ENCODE results near the gene ERF. TPM values are rescaled to one million over a fixed set of nuclear protein-coding genes. Genes with fewer than 3 reads are reported as not detected.

ERF gene
- total and polyA plus RNA-seq, 10 of the 15 experiments (the other 5 are each of a cell fraction or from before 2014, with no cell fraction given) = 0.02 to 51.8 (median 14.4) TPM

GRCh38 chr19:42287827-42288107, 32.8 kb upstream of the ERF start:
- in situ Hi-C loops (cut with MboI) = no loop called here
- DNase-seq (ENCODE audit: low read depth, low spot score) = no peak
- ChIA-PET CTCF (interaction anchor here (1.7 kb wide), 1 partner anchor 103 kb away, joined by 4 read pairs; no protein-coding TSS in a partner anchor), RAD21 (ENCODE audit: unreplicated experiment) (no interaction called here), POLR2A (interaction anchor here (0.8 kb wide), 1 partner anchor 9 kb away, joined by 3 read pairs; no protein-coding TSS in a partner anchor), SMC1A (ENCODE audit: uncharacterized antibody, unreplicated experiment) (no interaction called here)
- Histone ChIP-seq H3K27me3 (replicated peaks in 1 of 2; ENCODE audit: control insufficient read depth in 2 of 2, insufficient read depth in 2 of 2, low read length in 1 of 2) (no peaks in the 10 kb centered on the region), H4K20me1 (ENCODE audit: control insufficient read depth, insufficient read depth) (no peaks in the 10 kb centered on the region; the same call in 1 of the 2 replicates), H3K4me1 (ENCODE audit: control insufficient read depth, insufficient read depth, low read length) (peaks cover 22% of the 10 kb centered on the region), H3K4me3 (no peak overlapping the region), H3K36me3 (ENCODE audit: control insufficient read depth in 2 of 2, insufficient read depth in 2 of 2, low read length in 1 of 2) (peaks cover 19 to 31% of the 10 kb centered on the region in 2 experiments), H3K9me3 (replicated peaks; ENCODE audit: control insufficient read depth, insufficient read depth, low read length) (no peaks in the 10 kb centered on the region), H3K4me2 (ENCODE audit: control insufficient read depth, insufficient read depth) (no peak overlapping the region), H3K79me2 (ENCODE audit: control insufficient read depth, insufficient read depth, low read length) (peaks cover 21% of the 10 kb centered on the region), H3K27ac (ENCODE audit: control insufficient read depth, insufficient read depth) (no peak overlapping the region), H3K9ac (ENCODE audit: control insufficient read depth, insufficient read depth, low read length) (no peak overlapping the region), H2AFZ (ENCODE audit: control insufficient read depth, low read depth, low read length) (no peak overlapping the region)
- ATAC-seq = no peak
- WGBS (ENCODE audit: insufficient coverage, insufficient replicate concordance, low lambda C conversion rate, missing lambda C conversion rate) = 92% methylated on average over 9 of the region's 10 CpGs
- intact Hi-C loops (cut with micrococcal nuclease; ENCODE audit: unreplicated experiment) = no loop called here
- TF ChIP-seq RELB (IDR thresholded peaks at IDR 0.05; ENCODE audit: low read depth) (no peak), NR2C2 (IDR thresholded peaks at IDR 0.05; ENCODE audit: borderline replicate concordance, control insufficient read depth, insufficient read length, low read depth) (no peak), PAX8 (IDR thresholded peaks at IDR 0.05) (no peak), RB1 (IDR thresholded peaks at IDR 0.05; ENCODE audit: borderline replicate concordance) (no peak), KLF5 (IDR thresholded peaks at IDR 0.05; ENCODE audit: partially characterized antibody) (no peak), EZH2 (IDR thresholded peaks at IDR 0.05; ENCODE audit: borderline replicate concordance, control insufficient read depth, low read depth, low read length) (no peak)
- TF ChIP-seq, protein P1, sequence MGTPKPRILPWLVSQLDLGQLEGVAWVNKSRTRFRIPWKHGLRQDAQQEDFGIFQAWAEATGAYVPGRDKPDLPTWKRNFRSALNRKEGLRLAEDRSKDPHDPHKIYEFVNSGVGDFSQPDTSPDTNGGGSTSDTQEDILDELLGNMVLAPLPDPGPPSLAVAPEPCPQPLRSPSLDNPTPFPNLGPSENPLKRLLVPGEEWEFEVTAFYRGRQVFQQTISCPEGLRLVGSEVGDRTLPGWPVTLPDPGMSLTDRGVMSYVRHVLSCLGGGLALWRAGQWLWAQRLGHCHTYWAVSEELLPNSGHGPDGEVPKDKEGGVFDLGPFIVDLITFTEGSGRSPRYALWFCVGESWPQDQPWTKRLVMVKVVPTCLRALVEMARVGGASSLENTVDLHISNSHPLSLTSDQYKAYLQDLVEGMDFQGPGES (IDR thresholded peaks at IDR 0.05) = no peak
- BruUV-seq (replicated peaks) = no TSS peak
- FAIRE-seq = no peak
